Ammon's horn (tissue), 1 donor: Measurements from ENCODE around the gene ZNF516.

Source experiments
- DNase-seq: peaks from one replicate; pipeline ENCODE4 v3.0.0-alpha.2; 2016; ENCODE audit warnings: low spot score

Gene ZNF516

GRCh38 chr18:76398896-76399612 lies 96.0 kb downstream of the ZNF516 start:
- DNase-seq, result peak; percentile 96

GRCh38 chr18:76398295-76398694 lies 96.7 kb downstream of the ZNF516 start:
- no peak for DNase-seq

DNA sequence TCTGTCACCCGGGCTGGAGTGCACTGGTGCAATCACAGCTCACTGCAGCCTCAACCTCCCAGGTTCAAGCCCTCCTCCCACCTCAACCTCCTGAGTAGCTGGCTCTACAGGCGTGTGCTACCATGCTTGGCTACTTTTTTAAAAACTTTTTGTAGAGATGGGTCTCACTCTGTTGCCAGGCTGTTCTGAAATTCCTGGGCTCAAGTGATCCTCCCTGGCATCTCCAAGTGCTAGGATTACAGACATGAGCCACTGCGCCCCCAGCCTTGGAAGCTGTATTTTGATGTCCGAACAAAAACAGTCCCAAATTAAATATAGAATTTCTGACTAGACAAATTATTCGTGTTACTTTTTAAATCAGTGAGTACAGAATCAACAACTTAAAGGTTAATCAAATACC lies 97.4 kb downstream of the ZNF516 start:
- DNase-seq, result no peak

DNA sequence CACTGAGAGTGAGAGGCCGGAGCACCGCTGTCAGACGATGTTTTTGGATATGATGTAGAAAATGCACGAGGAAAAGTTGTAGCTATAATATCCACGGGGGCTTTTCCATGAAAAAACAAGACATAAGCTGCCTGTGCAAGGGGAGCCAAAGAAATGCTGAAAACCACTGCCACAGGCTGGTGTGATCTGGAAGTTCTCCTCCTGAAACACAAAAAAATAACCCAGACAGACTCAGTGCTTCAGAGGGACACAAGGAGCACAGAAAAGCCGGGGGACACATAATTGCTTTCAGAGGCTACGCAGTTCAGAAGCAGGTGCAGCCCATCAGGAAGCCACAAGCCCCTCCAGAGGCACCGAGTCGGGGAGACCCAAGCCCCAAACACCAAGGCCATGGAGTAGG lies 98.2 kb downstream of the ZNF516 start:
- DNase-seq, result no peak

DNA sequence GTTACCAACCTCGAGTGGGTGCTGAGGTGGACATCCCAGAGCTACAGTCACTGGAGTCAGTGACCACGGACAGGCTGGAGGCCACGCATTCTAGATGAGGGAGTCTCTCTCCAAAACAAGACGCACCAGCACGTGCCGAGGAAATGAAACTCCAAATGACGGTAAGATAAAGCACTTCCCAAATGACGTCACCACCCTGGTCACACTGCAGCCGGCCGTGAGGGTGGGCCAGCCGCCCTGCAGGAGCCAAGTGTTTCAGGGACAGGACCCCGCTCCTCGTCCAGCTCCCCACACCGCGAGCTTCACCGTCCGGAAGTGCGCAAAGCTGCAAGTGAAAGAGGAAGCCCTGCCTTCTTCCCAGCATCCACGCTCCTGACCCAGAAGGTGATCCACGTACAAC lies 99.4 kb downstream of the ZNF516 start:
- no peak for DNase-seq

DNA sequence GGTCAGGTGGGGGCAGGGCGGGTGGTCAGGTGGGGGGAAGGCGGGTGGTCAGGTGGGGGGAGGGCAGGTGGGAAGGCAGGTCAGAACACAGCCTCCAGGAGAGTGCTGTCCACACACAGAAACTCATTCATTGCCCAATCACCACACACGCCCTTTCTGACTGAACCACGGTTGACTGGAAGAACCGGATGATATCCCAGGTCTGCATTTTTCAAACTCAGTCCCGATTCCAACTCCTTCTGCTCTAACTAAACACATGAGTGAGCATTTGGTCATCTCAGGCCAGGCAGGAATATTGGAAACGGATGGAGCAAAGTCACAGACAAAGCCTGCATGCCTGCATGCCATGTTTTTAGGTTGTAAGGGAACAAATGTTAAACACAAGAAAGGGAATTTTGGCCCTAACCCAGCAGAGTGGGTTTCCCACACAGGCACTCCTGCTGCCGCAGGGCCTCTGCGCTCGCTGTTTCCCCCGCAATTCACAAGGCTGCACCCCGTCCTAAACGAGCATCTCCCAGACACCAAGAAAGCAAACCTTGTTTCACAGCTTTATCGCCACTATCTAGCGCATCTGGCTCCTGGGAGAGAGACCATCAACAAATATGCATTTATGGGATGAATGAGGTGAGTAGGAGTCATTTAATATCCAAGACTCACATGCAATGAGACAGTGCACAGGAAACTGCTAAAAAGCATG lies 100.1 kb downstream of the ZNF516 start:
- no peak for DNase-seq

- DNase-seq, result no peak
These were observed 102.7 kb downstream of the ZNF516 start for GRCh38 chr18:76392349-76392748.

DNA sequence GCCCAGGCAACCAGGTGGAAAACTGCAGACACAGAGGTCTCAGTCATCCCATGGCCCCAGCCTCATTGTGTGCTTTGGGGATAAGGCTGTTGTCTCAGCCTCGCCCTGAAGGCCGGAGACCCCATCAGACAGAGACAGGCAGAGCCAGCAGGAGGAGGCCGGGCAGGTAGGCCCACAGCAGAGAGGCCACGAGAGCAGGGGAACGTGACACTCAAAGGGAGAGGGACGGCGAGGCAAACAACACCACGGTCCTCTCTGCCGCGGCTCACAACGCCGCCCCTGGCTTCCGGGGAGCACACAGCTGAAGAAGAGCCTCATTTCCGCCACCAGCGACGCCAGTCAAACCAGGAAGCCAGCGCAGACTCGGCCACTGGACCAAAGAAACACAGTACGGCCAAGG lies 103.3 kb downstream of the ZNF516 start:
- no peak for DNase-seq

- no peak for DNase-seq
These were observed 104.0 kb downstream of the ZNF516 start for GRCh38 chr18:76391038-76391437.

DNA sequence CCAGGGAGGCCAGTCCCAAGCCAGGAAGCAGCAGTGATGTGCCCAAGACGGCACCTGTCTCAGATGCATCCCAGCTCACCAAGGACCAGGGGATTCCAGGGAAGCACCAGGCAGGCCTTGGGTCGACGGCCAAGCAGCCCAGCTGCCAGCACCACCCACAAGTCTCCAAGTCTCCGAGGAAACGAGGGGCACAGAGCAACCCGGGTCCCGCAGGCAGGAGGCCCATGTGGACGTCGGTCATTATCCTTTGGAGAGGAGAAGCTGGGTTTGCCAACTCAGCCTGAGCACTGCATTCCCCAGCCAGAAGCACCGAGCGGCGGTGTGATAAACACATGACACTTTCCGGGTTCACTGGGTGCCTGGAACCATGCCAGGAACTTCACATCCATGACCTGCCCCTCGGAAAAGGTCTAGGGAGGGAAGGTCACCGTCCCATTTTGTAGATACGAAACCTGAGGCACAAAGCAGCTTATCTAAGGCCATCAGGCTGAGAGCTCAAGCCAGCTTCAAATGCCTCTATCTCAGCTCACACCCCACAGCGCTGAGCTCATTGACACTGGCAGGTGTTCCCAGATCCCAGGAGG lies 104.5 kb downstream of the ZNF516 start:
- peak; percentile 34 for DNase-seq

GRCh38 chr18:76389716-76390115 lies 105.3 kb downstream of the ZNF516 start:
- no peak for DNase-seq

DNA sequence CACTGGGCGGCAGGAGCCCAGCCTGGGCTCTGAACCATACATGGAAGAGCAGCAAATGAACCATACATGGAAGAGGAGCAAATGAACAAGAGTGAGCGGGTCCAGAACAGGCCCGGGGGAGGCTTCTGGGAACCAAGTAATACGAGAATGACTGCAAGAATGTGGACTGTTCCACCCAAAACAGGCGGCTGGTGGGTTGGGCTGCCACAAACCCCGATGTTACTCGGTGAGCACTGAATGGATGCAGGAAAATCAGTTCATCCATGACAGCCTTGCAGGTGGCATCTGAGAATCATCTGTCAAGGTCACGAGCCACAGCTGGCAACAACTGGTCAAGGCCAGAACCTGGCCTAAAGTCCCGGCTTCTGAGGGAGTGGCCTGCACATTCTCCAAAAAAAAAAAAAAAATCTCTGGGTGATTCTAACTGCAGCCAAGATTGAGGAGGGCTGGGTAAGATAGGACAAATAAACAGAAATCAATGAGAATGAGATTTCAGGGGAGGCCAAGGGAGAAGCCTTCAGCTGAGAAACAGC lies 106.1 kb downstream of the ZNF516 start:
- DNase-seq, result no peak

GRCh38 chr18:76388261-76388660 lies 106.8 kb downstream of the ZNF516 start:
- DNase-seq, result no peak

DNA sequence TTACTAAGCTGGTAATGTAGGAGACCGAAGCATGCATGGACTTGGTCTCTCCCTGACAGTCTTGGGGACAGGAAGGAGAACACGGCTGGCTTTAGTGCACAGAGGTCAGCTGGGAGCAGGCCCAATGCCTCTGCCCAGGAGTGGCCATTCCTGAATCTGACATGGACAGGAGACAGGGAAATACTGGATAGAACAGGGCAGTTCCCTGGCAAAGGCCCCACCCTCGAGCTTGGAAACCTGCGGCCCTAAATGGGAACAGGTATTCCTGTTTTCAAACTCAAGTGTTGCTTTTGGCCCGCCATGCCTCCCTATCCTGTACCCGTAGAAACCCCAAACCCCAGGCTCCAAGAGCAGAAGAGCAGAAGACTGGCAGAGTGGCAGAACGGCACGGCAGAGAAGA lies 107.4 kb downstream of the ZNF516 start:
- DNase-seq, result no peak

DNA sequence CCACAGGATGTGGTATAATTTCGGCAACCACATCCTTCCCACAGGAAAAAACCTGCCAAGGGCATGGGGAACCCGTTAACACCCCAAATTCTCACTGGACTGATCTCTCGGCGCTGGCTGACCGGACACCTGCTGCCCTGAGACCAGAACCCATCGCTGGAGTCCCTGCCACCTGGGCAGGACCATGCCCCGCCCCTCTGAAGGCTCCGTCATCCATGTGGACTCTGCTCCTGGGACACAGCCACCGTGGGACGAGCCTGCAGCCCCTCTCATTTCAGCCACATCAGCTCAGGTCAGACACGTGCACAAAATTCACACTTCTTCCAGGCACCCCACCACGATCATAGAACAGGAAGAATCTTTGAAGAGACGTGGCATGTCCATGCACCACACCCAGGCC lies 108.2 kb downstream of the ZNF516 start:
- DNase-seq, result no peak

GRCh38 chr18:76386071-76386470 lies 109.0 kb downstream of the ZNF516 start:
- DNase-seq, result no peak

GRCh38 chr18:76385681-76385975 lies 109.4 kb downstream of the ZNF516 start:
- no peak for DNase-seq

GRCh38 chr18:76384861-76385680 lies 110.0 kb downstream of the ZNF516 start:
- no peak for DNase-seq

- DNase-seq, result no peak
These were observed 110.8 kb downstream of the ZNF516 start for GRCh38 chr18:76384114-76384790.

DNA sequence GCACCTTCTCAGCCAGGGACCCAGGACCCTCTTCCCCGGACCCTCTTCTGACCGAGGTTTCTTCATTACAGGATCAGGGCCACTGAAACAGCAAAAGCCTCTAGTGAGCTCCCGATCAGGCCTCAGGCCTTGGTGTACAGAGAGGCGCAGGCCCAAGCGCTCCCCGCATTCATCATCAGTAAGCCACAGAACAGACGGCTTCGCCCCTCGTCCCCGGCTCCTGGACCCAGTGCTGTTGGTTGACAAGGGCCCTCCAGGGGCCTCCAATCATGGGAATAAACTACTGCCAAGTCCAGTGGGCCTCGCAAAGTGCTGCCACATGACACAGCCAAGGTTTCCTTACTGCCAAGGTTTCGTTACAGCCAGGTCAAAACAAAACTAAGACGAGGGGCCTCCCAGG lies 111.4 kb downstream of the ZNF516 start:
- no peak for DNase-seq

DNA sequence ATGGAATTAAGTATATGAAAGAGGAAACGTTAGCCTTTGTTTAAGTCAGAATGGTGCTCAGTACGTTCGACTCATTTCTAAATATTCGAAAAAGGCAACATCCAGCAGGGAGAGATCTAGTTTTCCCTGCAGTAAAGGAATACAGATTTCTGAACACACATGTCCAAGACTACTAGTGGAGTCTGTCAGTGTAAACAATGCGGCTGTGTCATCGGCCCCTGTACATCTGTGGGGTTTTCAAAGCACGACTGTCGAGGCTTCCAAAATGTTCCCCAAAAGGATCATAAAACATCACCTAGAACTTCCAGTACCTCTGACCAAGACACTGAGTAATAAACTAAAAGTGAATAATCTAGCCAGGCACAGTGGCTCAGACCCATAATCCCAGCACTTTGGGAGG lies 112.8 kb downstream of the ZNF516 start:
- no peak for DNase-seq
